OCI-LY1 (cell line): ENCODE measurements around the gene MTO1.

Source experiments
- CTCF ChIP-seq: fragments of 200-600 bp; sonication (generic), shearing (Covaris generic); IDR thresholded peaks from 2 replicates; pipeline ENCODE4 v1.5.1; 2017; ENCODE audit warnings: mild to moderate bottlenecking, antibody characterized with exemption, low read length, moderate library complexity, mixed read lengths
- EZH2 ChIP-seq: fragments of 200-600 bp; sonication (generic), shearing (Covaris generic); IDR thresholded peaks from 2 replicates; pipeline ENCODE4 v1.8.0; 2017; ENCODE audit warnings: borderline replicate concordance, mixed run types, mild to moderate bottlenecking, antibody characterized with exemption, low read length, moderate library complexity, mixed read lengths

- TF ChIP-seq CTCF (no peak), EZH2 (no peak)
Observed at GRCh38 chr6:73528897-73529296, 67.4 kb downstream of the MTO1 start.
